Stimulated activated CD4-positive, alpha-beta T cell treated with anti-CD3 and anti-CD28 coated beads, Interleukin-4, amount 100 ng/mL, for 1 hour (primary cell): ENCODE measurements around the gene SLC25A42.
A peak's percentile ranks its signal among the peaks of the same experiment; 100 is the strongest.
"Not testable (repeated sequence)": the region's sequence is repeated elsewhere in the genome, so short reads cannot be mapped to it uniquely, and the experiment has no call there.

Source experiments
- DNase-seq: peaks from one replicate; pipeline ENCODE4 v3.0.0-alpha.2; 2020

Gene SLC25A42

GRCh38 chr19:19063183-19064097 lies at the start of gene SLC25A42:
SLC25A42 (plus strand) TSS chr19:19063994; CDS start chr19:19096125, 32,131 bp downstream.
- peak; percentile 97 for DNase-seq

- no peak for DNase-seq
Measured at GRCh38 chr19:19021115-19021514, 42.7 kb upstream of the SLC25A42 start.

GRCh38 chr19:19022380-19022961 lies 41.3 kb upstream of the SLC25A42 start:
- no peak for DNase-seq

GRCh38 chr19:19023376-19023775 lies 40.4 kb upstream of the SLC25A42 start:
- DNase-seq = not testable (repeated sequence)

GRCh38 chr19:19025861-19026260 lies 37.9 kb upstream of the SLC25A42 start:
- DNase-seq = no peak

GRCh38 chr19:19026299-19026971 lies 37.4 kb upstream of the SLC25A42 start:
- DNase-seq = no peak

GRCh38 chr19:19027228-19027627 lies 36.6 kb upstream of the SLC25A42 start:
- DNase-seq = no peak

GRCh38 chr19:19028526-19028925 lies 35.3 kb upstream of the SLC25A42 start:
- no peak for DNase-seq

GRCh38 chr19:19031891-19032290 lies 31.9 kb upstream of the SLC25A42 start:
- DNase-seq = no peak

GRCh38 chr19:19032420-19033175 lies 31.2 kb upstream of the SLC25A42 start:
- DNase-seq = peak; percentile 80

- DNase-seq = no peak
Measured at GRCh38 chr19:19033176-19033425, 30.7 kb upstream of the SLC25A42 start.

GRCh38 chr19:19033426-19034203 lies 30.2 kb upstream of the SLC25A42 start, which contains the start of the genes ARMC6 and SUGP2:
ARMC6 (plus strand) TSS chr19:19033603; CDS start chr19:19034210, 607 bp downstream.
SUGP2 (minus strand) TSS chr19:19033517; CDS start chr19:19031071, 2,446 bp downstream.
- peak; percentile 88 for DNase-seq

- peak; percentile 74 for DNase-seq
Measured at GRCh38 chr19:19034204-19034624, 29.6 kb upstream of the SLC25A42 start.

- no peak for DNase-seq
Measured at GRCh38 chr19:19039901-19040300, 23.9 kb upstream of the SLC25A42 start.

- no peak for DNase-seq
Measured at GRCh38 chr19:19040417-19040816, 23.4 kb upstream of the SLC25A42 start.

- no peak for DNase-seq
Measured at GRCh38 chr19:19042732-19043280, 21.0 kb upstream of the SLC25A42 start.

- no peak for DNase-seq
Measured at GRCh38 chr19:19043481-19043880, 20.3 kb upstream of the SLC25A42 start.

GRCh38 chr19:19043881-19044280 lies 19.9 kb upstream of the SLC25A42 start:
- DNase-seq = no peak

- no peak for DNase-seq
Measured at GRCh38 chr19:19049406-19049805, 14.4 kb upstream of the SLC25A42 start.

- DNase-seq = no peak
Measured at GRCh38 chr19:19050104-19050503, 13.7 kb upstream of the SLC25A42 start.

- no peak for DNase-seq
Measured at GRCh38 chr19:19050731-19051130, 13.1 kb upstream of the SLC25A42 start.
